ENCODE measurements around the gene VPS52. TPM values are rescaled to one million over a fixed set of nuclear protein-coding genes. Genes with fewer than 3 reads are reported as not detected.

The VPS52 gene
- total and polyA plus RNA-seq, 9 of the 15 experiments (the other 6 are each of a cell fraction or from before 2014, with no cell fraction given): 24.4 to 103 (median 40.2) TPM

DNA sequence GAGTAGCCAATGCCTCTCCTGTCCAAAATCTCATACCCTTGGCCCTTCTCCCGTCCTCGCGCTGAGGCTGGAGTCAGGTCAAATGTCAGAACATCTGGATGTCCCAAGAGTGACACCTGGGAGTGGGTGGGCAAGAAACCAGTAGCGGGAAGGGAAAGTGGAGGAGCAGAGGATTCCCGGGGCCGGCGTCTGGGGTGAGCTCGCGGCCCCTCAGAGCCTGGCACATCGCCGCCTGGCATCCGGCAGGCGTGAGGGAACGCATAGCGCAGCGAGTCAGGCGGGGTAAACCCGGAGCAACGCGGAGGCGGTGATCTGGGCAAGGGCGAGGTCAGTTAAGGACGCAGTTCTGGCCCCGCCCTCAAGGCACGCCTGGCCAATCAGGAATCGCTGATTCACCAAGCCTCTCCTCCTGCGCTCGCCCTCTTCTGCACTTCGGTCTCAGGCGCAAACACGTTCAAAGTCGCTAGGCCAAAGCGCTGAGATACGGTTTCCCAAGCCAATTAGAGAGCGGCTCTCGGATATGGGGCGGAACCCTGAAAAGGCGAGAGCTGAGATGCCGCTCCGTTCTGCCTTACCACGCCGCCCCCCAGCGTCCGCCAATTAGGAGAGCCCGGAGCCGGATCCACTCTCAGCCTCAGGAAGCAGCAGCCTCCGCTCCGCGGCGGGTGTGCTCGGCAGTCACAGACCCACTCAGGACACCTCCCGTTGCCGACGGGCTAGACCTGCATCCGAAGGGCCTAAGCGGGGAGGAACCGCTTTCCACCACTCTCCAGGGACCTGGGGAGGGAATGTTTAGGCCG lies 22.5 kb downstream of the VPS52 start (continued):
- TF ChIP-seq, protein P1, sequence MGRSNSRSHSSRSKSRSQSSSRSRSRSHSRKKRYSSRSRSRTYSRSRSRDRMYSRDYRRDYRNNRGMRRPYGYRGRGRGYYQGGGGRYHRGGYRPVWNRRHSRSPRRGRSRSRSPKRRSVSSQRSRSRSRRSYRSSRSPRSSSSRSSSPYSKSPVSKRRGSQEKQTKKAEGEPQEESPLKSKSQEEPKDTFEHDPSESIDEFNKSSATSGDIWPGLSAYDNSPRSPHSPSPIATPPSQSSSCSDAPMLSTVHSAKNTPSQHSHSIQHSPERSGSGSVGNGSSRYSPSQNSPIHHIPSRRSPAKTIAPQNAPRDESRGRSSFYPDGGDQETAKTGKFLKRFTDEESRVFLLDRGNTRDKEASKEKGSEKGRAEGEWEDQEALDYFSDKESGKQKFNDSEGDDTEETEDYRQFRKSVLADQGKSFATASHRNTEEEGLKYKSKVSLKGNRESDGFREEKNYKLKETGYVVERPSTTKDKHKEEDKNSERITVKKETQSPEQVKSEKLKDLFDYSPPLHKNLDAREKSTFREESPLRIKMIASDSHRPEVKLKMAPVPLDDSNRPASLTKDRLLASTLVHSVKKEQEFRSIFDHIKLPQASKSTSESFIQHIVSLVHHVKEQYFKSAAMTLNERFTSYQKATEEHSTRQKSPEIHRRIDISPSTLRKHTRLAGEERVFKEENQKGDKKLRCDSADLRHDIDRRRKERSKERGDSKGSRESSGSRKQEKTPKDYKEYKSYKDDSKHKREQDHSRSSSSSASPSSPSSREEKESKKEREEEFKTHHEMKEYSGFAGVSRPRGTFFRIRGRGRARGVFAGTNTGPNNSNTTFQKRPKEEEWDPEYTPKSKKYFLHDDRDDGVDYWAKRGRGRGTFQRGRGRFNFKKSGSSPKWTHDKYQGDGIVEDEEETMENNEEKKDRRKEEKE (IDR thresholded peaks at IDR 0.05; ENCODE audit: borderline replicate concordance in 1 of 2, control insufficient read depth in 1 of 2, low read depth in 2 of 2, low read length in 1 of 2): 0 out of 4 replicates have a peak, but pooled peaks of 1 of the 2 experiments have one; percentile 42
- TF ChIP-seq NFIC (IDR thresholded peaks at IDR 0.05) (peak; percentile 28), ZNF263 (CRISPR knock-in tag; IDR thresholded peaks at IDR 0.05; ENCODE audit: borderline replicate concordance) (no peak), SOX6 (IDR thresholded peaks at IDR 0.05) (peak; percentile 31; the same call in 1 of the 2 replicates), GATAD2A (IDR thresholded peaks at IDR 0.05) (peak; percentile 54; the same call in 1 of the 2 replicates), C11orf30 (IDR thresholded peaks at IDR 0.05; ENCODE audit: low read depth) (peak; percentile 98), MCM7 (IDR thresholded peaks at IDR 0.05) (no peak), ZNF274 (IDR thresholded peaks at IDR 0.05; ENCODE audit: borderline replicate concordance, low read depth, low read length) (no peak)
- TF ChIP-seq, protein P2, sequence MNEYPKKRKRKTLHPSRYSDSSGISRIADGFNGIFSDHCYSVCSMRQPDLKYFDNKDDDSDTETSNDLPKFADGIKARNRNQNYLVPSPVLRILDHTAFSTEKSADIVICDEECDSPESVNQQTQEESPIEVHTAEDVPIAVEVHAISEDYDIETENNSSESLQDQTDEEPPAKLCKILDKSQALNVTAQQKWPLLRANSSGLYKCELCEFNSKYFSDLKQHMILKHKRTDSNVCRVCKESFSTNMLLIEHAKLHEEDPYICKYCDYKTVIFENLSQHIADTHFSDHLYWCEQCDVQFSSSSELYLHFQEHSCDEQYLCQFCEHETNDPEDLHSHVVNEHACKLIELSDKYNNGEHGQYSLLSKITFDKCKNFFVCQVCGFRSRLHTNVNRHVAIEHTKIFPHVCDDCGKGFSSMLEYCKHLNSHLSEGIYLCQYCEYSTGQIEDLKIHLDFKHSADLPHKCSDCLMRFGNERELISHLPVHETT (CRISPR knock-in tag; conservative IDR thresholded peaks at IDR 0.05 in 1 of 2, IDR thresholded peaks at IDR 0.05 in 1 of 2): 0 out of 4 replicates have a peak, but pooled peaks of 1 of the 2 experiments have one; percentile 36
- TF ChIP-seq, protein P3, sequence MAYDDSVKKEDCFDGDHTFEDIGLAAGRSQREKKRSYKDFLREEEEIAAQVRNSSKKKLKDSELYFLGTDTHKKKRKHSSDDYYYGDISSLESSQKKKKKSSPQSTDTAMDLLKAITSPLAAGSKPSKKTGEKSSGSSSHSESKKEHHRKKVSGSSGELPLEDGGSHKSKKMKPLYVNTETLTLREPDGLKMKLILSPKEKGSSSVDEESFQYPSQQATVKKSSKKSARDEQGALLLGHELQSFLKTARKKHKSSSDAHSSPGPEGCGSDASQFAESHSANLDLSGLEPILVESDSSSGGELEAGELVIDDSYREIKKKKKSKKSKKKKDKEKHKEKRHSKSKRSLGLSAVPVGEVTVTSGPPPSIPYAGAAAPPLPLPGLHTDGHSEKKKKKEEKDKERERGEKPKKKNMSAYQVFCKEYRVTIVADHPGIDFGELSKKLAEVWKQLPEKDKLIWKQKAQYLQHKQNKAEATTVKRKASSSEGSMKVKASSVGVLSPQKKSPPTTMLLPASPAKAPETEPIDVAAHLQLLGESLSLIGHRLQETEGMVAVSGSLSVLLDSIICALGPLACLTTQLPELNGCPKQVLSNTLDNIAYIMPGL (CRISPR knock-in tag; IDR thresholded peaks at IDR 0.05): no peak
- TF ChIP-seq, protein P4, sequence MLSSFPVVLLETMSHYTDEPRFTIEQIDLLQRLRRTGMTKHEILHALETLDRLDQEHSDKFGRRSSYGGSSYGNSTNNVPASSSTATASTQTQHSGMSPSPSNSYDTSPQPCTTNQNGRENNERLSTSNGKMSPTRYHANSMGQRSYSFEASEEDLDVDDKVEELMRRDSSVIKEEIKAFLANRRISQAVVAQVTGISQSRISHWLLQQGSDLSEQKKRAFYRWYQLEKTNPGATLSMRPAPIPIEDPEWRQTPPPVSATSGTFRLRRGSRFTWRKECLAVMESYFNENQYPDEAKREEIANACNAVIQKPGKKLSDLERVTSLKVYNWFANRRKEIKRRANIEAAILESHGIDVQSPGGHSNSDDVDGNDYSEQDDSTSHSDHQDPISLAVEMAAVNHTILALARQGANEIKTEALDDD (IDR thresholded peaks at IDR 0.05): peak; percentile 46; the same call in 1 of the 2 replicates
- TF ChIP-seq, protein P5, sequence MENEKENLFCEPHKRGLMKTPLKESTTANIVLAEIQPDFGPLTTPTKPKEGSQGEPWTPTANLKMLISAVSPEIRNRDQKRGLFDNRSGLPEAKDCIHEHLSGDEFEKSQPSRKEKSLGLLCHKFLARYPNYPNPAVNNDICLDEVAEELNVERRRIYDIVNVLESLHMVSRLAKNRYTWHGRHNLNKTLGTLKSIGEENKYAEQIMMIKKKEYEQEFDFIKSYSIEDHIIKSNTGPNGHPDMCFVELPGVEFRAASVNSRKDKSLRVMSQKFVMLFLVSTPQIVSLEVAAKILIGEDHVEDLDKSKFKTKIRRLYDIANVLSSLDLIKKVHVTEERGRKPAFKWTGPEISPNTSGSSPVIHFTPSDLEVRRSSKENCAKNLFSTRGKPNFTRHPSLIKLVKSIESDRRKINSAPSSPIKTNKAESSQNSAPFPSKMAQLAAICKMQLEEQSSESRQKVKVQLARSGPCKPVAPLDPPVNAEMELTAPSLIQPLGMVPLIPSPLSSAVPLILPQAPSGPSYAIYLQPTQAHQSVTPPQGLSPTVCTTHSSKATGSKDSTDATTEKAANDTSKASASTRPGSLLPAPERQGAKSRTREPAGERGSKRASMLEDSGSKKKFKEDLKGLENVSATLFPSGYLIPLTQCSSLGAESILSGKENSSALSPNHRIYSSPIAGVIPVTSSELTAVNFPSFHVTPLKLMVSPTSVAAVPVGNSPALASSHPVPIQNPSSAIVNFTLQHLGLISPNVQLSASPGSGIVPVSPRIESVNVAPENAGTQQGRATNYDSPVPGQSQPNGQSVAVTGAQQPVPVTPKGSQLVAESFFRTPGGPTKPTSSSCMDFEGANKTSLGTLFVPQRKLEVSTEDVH (IDR thresholded peaks at IDR 0.05; ENCODE audit: low read depth, partially characterized antibody): peak; percentile 45
